Measurements from ENCODE around the gene NAA16. TPM values are rescaled to one million over a fixed set of nuclear protein-coding genes. Genes with fewer than 3 reads are reported as not detected.

The NAA16 gene
- total and polyA plus RNA-seq, 12 donors, result 3.4 to 15.1 (median 8.5) TPM

- peaks cover 0 to 27% (median 10%) of the 10 kb centered on the region in 9 donors for H3K4me1 ChIP-seq
- no peak for DNase-seq
- no peak for TF ChIP-seq CTCF (IDR thresholded peaks at IDR 0.05)
- intact Hi-C loops (cut with DNase I), result loop anchor here in 2 of 10 donors (10.0 kb wide), 1 partner anchor 271 kb away; no protein-coding TSS in a partner anchor
- H3K36me3 ChIP-seq, result no peaks in the 10 kb centered on the region
- peak overlapping the region in 1 of 10 donors; percentile 8 for H3K27ac ChIP-seq
- no peaks in the 10 kb centered on the region for H3K27me3 ChIP-seq
- H3K4me3 ChIP-seq, result no peak overlapping the region
- peak in 2 of 8 donors; percentile 44 to 56 for ATAC-seq
- 44 to 45% methylated on average over 3 of the region's 3 CpGs for WGBS, 2 donors
- H3K9me3 ChIP-seq, result no peaks in the 10 kb centered on the region
Measured at GRCh38 chr13:41383386-41383785, 72.3 kb downstream of the NAA16 start.

- intact Hi-C loops (cut with DNase I), result loop anchor here in 2 of 10 donors (10.0 kb wide), 1 partner anchor 270 kb away; no protein-coding TSS in a partner anchor
- Histone ChIP-seq H3K27ac (no peak overlapping the region), H3K4me1 (peaks cover 0 to 30% (median 15%) of the 10 kb centered on the region in 9 donors), H3K36me3 (no peaks in the 10 kb centered on the region), H3K9me3 (no peaks in the 10 kb centered on the region), H3K27me3 (no peaks in the 10 kb centered on the region), H3K4me3 (no peak overlapping the region)
- WGBS, 2 donors, result 90 to 92% methylated on average over 20 of the region's 20 CpGs
- DNase-seq (no peak), ATAC-seq (no peak)
- peak in 8 of 9 donors; percentile 9 to 51 (median 40) for TF ChIP-seq CTCF (IDR thresholded peaks at IDR 0.05)
Measured at GRCh38 chr13:41384749-41385503, 73.9 kb downstream of the NAA16 start.

GRCh38 chr13:41386211-41386610, 75.1 kb downstream of the NAA16 start:
- peaks cover 0 to 30% (median 15%) of the 10 kb centered on the region in 9 donors for H3K4me1 ChIP-seq
- ATAC-seq (no peak), DNase-seq (no peak)
- no peaks in the 10 kb centered on the region for H3K36me3 ChIP-seq
- intact Hi-C loops (cut with DNase I), result loop anchor here in 2 of 10 donors (10.0 kb wide), 1 partner anchor 269 kb away; no protein-coding TSS in a partner anchor
- H3K27ac ChIP-seq, result no peak overlapping the region
- H3K9me3 ChIP-seq, result no peaks in the 10 kb centered on the region
- no peak for TF ChIP-seq CTCF (IDR thresholded peaks at IDR 0.05)
- no peak overlapping the region for H3K4me3 ChIP-seq
- 87 to 89% methylated on average over 6 of the region's 6 CpGs for WGBS, 2 donors
- no peaks in the 10 kb centered on the region for H3K27me3 ChIP-seq

GRCh38 chr13:41387576-41387975, 76.5 kb downstream of the NAA16 start:
- Histone ChIP-seq H3K4me1 (peaks cover 0 to 30% (median 15%) of the 10 kb centered on the region in 9 donors), H3K27me3 (no peaks in the 10 kb centered on the region), H3K4me3 (no peak overlapping the region), H3K27ac (peak overlapping the region in 5 of 10 donors; percentile 9 to 70 (median 35)), H3K9me3 (no peaks in the 10 kb centered on the region), H3K36me3 (no peaks in the 10 kb centered on the region)
- DNase-seq (no peak), ATAC-seq (no peak)
- intact Hi-C loops (cut with DNase I), result loop anchor here in 2 of 10 donors (10.0 kb wide), 1 partner anchor 267 kb away; no protein-coding TSS in a partner anchor
- TF ChIP-seq CTCF (IDR thresholded peaks at IDR 0.05), result no peak
- WGBS, 2 donors, result 28 to 47% methylated on average over 3 of the region's 3 CpGs
